Neural cell (in vitro differentiated cells): ENCODE data around the gene EMD. TPM values are rescaled to one million over a fixed set of nuclear protein-coding genes. Genes with fewer than 3 reads are reported as not detected.

Experiments used
- H2AFZ ChIP-seq: fragments of 200-600, 300-800 bp; sonication (generic), shearing (Covaris generic); 2 replicates; pipeline ENCODE4 v1.6.0; 2014; ENCODE audit warnings: low read depth, mild to moderate bottlenecking, antibody characterized with exemption, low read length, moderate library complexity
- H3F3A ChIP-seq: fragments of 200-600 bp; shearing (Covaris generic); 2 replicates; pipeline ENCODE4 v1.6.1; 2016; ENCODE audit warnings: mild to moderate bottlenecking, moderate library complexity, mixed read lengths, antibody characterized with exemption, low read length; ENCODE audit not compliant: insufficient read depth, poor library complexity, severe bottlenecking
- H3K27ac ChIP-seq: fragments of 200-600, 300-800 bp; sonication (generic), shearing (Covaris generic); 2 replicates; pipeline ENCODE4 v1.5.1; 2014; ENCODE audit warnings: mild to moderate bottlenecking, low read length, moderate library complexity
- H3K27me3 ChIP-seq: fragments of 300-800, 200-600 bp; sonication (generic), shearing (Covaris generic); 2 replicates; pipeline ENCODE4 v1.6.0; 2014; ENCODE audit warnings: mild to moderate bottlenecking, low read depth, low read length, moderate library complexity; ENCODE audit not compliant: insufficient read depth
- H3K36me3 ChIP-seq: fragments of 300-800, 200-600 bp; sonication (generic), shearing (Covaris generic); 2 replicates; pipeline ENCODE4 v1.5.1; 2014; ENCODE audit warnings: mild to moderate bottlenecking, antibody characterized with exemption, low read length, moderate library complexity; ENCODE audit not compliant: insufficient read depth
- H3K4me2 ChIP-seq: fragments of 300-800, 200-600 bp; sonication (generic), shearing (Covaris generic); 2 replicates; pipeline ENCODE4 v1.6.0; 2014; ENCODE audit warnings: mild to moderate bottlenecking, low read length
- H3K4me3 ChIP-seq: fragments of 300-800, 200-600 bp; sonication (generic), shearing (Covaris generic); 2 replicates; pipeline ENCODE4 v1.5.1; 2014; ENCODE audit warnings: mild to moderate bottlenecking, low read length, moderate library complexity
- H3K79me2 ChIP-seq: fragments of 200-600 bp; shearing (Covaris generic); replicated peaks from 2 replicates; pipeline ENCODE4 v1.6.0; 2014; ENCODE audit warnings: mild to moderate bottlenecking, low read length, moderate library complexity; ENCODE audit not compliant: insufficient read depth
- H3K9ac ChIP-seq: fragments of 300-800, 200-600 bp; sonication (generic), shearing (Covaris generic); 2 replicates; pipeline ENCODE4 v1.6.1; 2016; ENCODE audit warnings: mild to moderate bottlenecking, low read length, mixed read lengths
- H3K9me2 ChIP-seq: fragments of 200-600 bp; shearing (Covaris generic); 2 replicates; pipeline ENCODE4 v1.6.1; 2016; ENCODE audit warnings: mild to moderate bottlenecking, low read length, mixed read lengths; ENCODE audit not compliant: insufficient read depth
- H3K9me3 ChIP-seq: fragments of 200-600, 300-800 bp; sonication (generic), shearing (Covaris generic); 2 replicates; pipeline ENCODE4 v1.6.1; 2016; ENCODE audit warnings: mild to moderate bottlenecking, mixed run types, low read length, moderate library complexity, mixed read lengths
- H4K20me1 ChIP-seq: fragments of 200-600 bp; shearing (Covaris generic); 2 replicates; pipeline ENCODE4 v1.6.1; 2016; ENCODE audit warnings: mild to moderate bottlenecking, mixed run types; ENCODE audit not compliant: insufficient read depth
- CTCF ChIP-seq: fragments of 450-650 bp; IDR thresholded peaks from 2 replicates; pipeline ENCODE4 v1.5.1; 2014; ENCODE audit warnings: antibody characterized with exemption, mild to moderate bottlenecking, moderate library complexity; ENCODE audit not compliant: poor library complexity, severe bottlenecking
- EZH2 ChIP-seq: fragments of 200-600, 300-800 bp; shearing (Covaris generic), sonication (generic); IDR thresholded peaks from 2 replicates; pipeline ENCODE4 v1.6.1; 2014; ENCODE audit warnings: antibody characterized with exemption, low read length, borderline replicate concordance, mild to moderate bottlenecking; ENCODE audit not compliant: insufficient read depth, poor library complexity, severe bottlenecking
- MXI1 ChIP-seq: fragments of 450-650 bp; conservative IDR thresholded peaks from 2 replicates; pipeline ENCODE4 v1.6.1; 2014; ENCODE audit warnings: antibody characterized with exemption, mild to moderate bottlenecking; ENCODE audit not compliant: poor library complexity, severe bottlenecking
- POLR2AphosphoS5 ChIP-seq: IDR thresholded peaks from 2 replicates; pipeline ENCODE4 v1.6.1; 2012
- RAD21 ChIP-seq: fragments of 450-650 bp; conservative IDR thresholded peaks from 2 replicates; pipeline ENCODE4 v1.6.1; 2014; ENCODE audit warnings: antibody characterized with exemption, mild to moderate bottlenecking, moderate library complexity
- REST ChIP-seq: IDR thresholded peaks from 2 replicates; pipeline ENCODE4 v1.6.1; 2012; ENCODE audit warnings: borderline replicate concordance
- SMC3 ChIP-seq: fragments of 450-650 bp; conservative IDR thresholded peaks from 2 replicates; pipeline ENCODE4 v1.6.1; 2014; ENCODE audit warnings: antibody characterized with exemption, mild to moderate bottlenecking, moderate library complexity; ENCODE audit not compliant: poor library complexity
- TAF1 ChIP-seq: IDR thresholded peaks from 2 replicates; pipeline ENCODE4 v1.6.1; 2012; ENCODE audit warnings: low read depth
- polyA plus RNA-seq: library from polyadenylated mRNA; depleted of rRNA; stranded (reverse); fragments of >200 nt; gene quantifications from 2 replicates; pipeline ENCODE4 v1.2.3, GENCODE V29; 2014

The EMD gene
- polyA plus RNA-seq, 1 donor from 2014 or later, result 67.9 TPM

GRCh38 chrX:154419688-154420401 lies 40.8 kb downstream of the EMD start:
- Histone ChIP-seq H3K36me3 (no peaks in the 10 kb centered on the region), H2AFZ (no peak overlapping the region), H3K4me3 (no peak overlapping the region), H4K20me1 (no peaks in the 10 kb centered on the region), H3K9me3 (no peaks in the 10 kb centered on the region), H3K9ac (no peak overlapping the region), H3K9me2 (no peaks in the 10 kb centered on the region), H3K79me2 (no peaks in the 10 kb centered on the region), H3K4me2 (no peak overlapping the region), H3K27me3 (no peaks in the 10 kb centered on the region), H3K27ac (no peak overlapping the region), H3F3A (no peaks in the 10 kb centered on the region)
- TF ChIP-seq MXI1 (no peak), REST (no peak), EZH2 (no peak), POLR2AphosphoS5 (no peak), SMC3 (no peak), RAD21 (no peak), TAF1 (no peak), CTCF (no peak)

- Histone ChIP-seq H3K27me3 (no peaks in the 10 kb centered on the region), H3F3A (no peaks in the 10 kb centered on the region), H2AFZ (no peak overlapping the region), H4K20me1 (no peaks in the 10 kb centered on the region), H3K9me3 (no peaks in the 10 kb centered on the region), H3K9me2 (no peaks in the 10 kb centered on the region), H3K27ac (no peak overlapping the region), H3K36me3 (no peaks in the 10 kb centered on the region), H3K9ac (no peak overlapping the region), H3K4me3 (no peak overlapping the region), H3K4me2 (no peak overlapping the region), H3K79me2 (no peaks in the 10 kb centered on the region)
- no peak for TF ChIP-seq POLR2AphosphoS5
- no peak for TF ChIP-seq CTCF
Measured at GRCh38 chrX:154420402-154420756, 41.3 kb downstream of the EMD start.
